ENCODE data around the gene C19orf25. TPM values are rescaled to one million over a fixed set of nuclear protein-coding genes. Genes with fewer than 3 reads are reported as not detected.

The C19orf25 gene
- polyA plus RNA-seq, 4 donors: 22.3 to 38.3 (median 25.8) TPM

DNA sequence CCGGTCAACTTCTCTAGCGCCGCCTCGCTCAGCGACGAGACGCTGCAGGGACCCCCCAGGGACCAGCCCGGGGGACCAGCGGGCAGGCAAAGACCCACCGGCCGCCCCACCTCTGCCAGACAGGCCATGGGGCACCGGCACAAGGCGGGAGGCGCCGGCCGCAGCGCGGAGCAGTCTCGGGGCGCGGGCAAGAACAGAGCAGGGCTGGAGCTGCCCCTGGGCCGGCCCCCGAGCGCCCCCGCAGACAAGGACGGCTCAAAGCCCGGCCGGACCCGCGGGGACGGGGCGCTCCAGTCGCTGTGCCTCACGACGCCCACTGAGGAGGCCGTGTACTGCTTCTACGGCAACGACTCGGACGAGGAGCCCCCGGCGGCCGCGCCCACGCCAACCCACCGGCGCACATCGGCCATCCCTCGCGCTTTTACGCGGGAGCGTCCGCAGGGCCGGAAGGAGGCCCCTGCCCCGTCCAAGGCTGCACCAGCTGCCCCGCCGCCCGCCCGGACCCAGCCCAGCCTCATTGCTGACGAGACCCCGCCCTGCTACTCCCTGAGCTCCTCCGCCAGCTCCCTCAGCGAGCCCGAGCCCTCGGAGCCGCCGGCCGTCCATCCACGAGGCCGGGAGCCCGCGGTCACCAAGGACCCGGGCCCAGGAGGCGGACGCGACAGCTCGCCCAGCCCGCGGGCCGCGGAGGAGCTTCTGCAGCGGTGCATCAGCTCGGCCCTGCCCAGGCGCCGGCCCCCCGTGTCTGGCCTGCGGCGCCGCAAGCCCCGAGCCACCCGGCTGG, 11.3 kb downstream of the C19orf25 start:
- no peak for DNase-seq (ENCODE audit: low read depth in 4 of 4, low spot score in 3 of 4)

- no peak for DNase-seq (ENCODE audit: low read depth in 4 of 4, low spot score in 3 of 4)
Observed at GRCh38 chr19:1467215-1467489, 11.9 kb downstream of the C19orf25 start.

GRCh38 chr19:1466461-1467214, 12.4 kb downstream of the C19orf25 start:
- DNase-seq (ENCODE audit: low read depth in 4 of 4, low spot score in 3 of 4): no peak

DNA sequence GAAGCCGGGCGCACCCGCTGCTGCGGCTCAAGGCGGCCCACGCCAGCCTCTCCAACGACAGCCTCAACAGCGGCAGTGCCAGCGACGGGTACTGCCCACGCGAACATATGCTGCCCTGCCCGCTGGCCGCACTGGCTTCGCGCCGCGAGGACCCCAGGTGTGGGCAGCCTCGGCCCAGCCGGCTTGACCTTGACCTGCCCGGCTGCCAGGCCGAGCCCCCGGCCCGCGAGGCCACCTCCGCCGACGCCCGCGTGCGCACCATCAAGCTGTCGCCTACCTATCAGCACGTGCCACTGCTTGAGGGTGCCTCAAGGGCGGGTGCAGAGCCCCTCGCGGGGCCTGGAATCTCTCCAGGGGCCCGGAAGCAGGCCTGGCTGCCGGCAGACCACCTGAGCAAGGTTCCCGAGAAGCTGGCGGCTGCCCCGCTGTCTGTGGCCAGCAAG, 13.0 kb downstream of the C19orf25 start:
- DNase-seq (ENCODE audit: low read depth in 4 of 4, low spot score in 3 of 4): no peak

DNA sequence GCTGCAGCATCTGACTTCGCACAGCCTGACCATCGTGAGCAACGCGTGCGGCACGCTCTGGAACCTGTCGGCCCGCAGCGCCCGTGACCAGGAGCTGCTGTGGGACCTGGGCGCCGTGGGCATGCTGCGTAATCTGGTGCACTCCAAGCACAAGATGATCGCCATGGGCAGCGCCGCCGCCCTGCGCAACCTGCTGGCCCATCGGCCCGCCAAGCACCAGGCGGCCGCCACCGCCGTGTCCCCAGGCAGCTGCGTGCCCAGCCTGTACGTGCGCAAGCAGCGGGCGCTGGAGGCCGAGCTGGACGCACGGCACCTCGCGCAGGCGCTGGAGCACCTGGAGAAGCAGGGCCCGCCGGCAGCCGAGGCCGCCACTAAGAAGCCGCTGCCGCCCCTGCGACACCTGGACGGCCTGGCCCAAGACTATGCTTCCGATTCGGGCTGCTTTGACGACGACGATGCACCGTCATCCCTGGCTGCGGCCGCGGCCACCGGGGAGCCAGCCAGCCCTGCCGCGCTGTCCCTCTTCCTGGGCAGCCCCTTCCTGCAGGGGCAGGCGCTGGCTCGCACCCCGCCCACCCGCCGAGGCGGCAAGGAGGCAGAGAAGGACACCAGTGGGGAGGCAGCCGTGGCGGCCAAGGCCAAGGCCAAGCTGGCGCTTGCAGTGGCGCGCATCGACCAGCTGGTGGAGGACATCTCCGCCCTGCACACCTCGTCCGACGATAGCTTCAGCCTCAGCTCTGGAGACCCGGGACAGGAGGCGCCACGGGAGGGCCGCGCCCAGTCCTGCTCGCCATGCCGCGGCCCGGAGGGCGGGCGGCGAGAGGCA, 13.6 kb downstream of the C19orf25 start:
- no peak for DNase-seq (ENCODE audit: low read depth in 4 of 4, low spot score in 3 of 4)

DNA sequence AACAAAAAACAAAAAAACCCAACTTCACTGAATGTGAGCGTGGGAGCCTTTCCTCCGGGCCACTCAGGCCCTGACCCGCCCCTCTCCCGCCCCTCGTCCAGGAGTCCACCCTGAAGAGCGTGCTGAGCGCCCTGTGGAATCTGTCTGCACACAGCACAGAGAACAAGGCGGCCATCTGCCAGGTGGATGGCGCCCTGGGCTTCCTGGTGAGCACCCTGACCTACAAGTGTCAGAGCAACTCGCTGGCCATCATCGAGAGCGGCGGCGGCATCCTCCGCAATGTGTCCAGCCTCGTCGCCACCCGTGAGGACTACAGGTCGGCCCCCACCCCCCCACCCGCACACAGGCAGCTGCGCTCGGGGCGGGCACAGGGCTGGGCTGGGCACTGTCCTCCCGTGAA, 17.2 kb downstream of the C19orf25 start:
- DNase-seq (ENCODE audit: low read depth in 4 of 4, low spot score in 3 of 4): no peak

DNA sequence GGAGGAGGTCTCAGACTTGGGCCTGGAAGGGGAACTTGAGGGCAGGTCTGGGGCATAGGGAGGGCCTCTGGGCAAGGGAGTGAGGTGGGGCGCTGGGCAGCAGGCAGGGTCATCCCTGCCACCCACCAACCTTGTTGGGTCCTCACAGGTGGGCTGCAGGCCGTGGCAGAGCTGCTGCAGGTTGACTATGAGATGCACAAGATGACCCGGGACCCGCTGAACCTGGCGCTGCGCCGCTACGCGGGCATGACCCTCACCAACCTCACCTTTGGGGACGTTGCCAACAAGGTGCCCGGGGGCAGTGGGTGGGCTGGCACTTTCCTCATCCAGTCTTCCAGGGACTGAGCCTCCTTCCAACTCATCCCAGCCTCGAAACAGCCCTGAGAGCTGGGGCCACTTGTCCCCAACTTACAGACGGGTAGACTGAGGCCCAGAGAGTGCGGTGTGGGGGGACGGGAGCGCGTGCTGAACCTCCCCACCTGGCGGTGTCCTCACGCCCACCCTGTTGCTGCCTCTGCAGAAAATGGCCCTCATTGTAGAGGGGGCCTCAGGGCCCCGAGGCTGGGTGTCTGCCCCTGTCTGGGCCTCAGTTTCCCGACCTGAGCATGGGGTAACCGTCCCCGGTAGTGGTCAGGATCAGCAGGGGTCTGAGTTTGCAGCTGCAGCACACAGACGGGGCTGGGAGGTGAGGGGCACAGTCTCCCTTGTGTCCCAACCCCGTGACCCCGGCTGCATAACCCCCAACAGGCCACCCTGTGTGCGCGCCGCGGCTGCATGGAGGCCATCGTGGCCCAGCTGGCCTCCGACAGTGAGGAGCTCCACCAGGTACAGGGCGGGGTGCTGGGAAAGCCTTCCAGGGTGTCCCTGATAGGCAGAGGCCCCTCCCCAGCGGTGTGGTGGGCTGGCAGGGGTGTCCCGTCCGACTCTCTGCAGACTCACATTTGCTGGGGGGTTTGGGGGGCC, 18.7 kb downstream of the C19orf25 start:
- no peak for DNase-seq (ENCODE audit: low read depth in 4 of 4, low spot score in 3 of 4)

DNA sequence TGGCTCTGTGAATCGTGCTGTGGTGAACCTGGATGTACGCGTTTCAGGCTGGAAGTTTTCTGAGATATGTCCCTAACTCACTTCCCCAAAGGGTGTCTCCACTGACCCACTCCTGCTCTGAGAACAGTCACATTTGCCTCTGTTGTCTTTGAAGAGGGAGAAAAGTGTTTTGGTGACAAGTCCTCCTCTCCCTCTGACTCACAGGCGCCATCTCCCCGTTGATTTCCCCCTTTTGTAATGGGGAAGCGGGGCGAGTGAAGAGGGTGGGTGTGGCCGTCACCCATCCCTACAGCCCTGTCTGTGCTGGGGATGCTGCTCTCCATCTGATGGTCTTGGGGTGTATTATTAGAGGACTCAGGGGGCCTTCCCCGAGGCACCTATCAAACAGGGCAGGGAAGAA, 19.5 kb downstream of the C19orf25 start:
- no peak for DNase-seq (ENCODE audit: low read depth in 4 of 4, low spot score in 3 of 4)

- no peak for DNase-seq (ENCODE audit: low read depth in 4 of 4, low spot score in 3 of 4)
Observed at GRCh38 chr19:1457892-1458291, 21.1 kb downstream of the C19orf25 start.

GRCh38 chr19:1457031-1457739, 21.8 kb downstream of the C19orf25 start:
- DNase-seq (ENCODE audit: low read depth in 4 of 4, low spot score in 3 of 4): no peak

DNA sequence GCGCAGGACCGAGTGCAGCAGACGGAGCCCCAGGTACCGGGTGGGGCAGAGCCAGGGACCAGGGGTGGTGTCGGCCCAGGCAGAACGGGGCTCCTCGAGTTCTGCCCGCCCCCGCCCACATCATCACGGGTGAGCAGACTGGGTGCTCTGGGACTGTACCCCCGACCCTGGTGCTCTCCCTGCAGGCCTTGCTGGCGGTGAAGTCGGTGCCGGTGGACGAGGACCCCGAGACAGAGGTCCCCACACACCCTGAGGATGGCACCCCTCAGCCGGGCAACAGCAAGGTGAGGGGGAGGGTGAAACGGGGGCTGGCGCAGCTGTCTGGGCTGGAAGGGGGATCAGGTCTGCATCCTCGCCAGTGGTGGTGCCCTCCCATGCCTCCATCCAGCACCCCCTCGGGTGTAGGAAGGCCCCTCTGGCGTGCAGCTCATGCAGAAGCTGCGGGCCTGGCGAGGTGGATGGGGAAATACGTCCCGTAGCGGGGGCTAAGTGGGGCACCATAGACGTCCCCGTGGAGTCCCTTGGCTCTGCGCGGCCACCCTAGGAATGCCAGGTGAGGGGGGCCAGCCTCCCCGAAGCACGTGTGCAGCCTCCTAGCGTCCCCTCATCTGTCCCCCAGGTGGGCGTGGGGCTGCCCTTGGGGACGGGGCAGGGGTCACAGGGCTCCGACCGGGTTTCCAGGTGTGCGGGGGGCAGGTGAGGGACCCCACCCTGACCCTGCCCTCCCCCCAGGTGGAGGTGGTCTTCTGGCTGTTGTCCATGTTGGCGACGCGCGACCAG, 22.7 kb downstream of the C19orf25 start:
- no peak for DNase-seq (ENCODE audit: low read depth in 4 of 4, low spot score in 3 of 4)

- no peak for DNase-seq (ENCODE audit: low read depth in 4 of 4, low spot score in 3 of 4)
Observed at GRCh38 chr19:1455336-1456120, 23.5 kb downstream of the C19orf25 start.

DNA sequence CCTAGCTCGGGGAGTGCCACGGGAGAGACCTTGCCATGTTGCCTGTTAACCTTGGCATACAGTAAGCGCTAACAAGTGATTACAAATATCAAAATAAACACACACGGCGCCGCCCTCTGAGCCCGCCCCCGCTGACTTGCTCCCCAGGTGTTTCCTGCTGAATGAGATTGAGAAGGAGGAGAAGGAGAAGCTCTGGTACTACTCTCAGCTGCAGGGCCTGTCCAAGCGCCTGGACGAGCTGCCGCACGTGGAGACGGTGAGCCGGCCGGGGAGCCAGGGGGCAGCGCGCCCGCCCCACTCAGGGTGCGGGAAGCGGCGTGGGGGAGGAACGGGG, 24.0 kb downstream of the C19orf25 start:
- DNase-seq (ENCODE audit: low read depth in 4 of 4, low spot score in 3 of 4): no peak

- DNase-seq (ENCODE audit: low read depth in 4 of 4, low spot score in 3 of 4): no peak
Observed at GRCh38 chr19:1453525-1454364, 25.3 kb downstream of the C19orf25 start.

DNA sequence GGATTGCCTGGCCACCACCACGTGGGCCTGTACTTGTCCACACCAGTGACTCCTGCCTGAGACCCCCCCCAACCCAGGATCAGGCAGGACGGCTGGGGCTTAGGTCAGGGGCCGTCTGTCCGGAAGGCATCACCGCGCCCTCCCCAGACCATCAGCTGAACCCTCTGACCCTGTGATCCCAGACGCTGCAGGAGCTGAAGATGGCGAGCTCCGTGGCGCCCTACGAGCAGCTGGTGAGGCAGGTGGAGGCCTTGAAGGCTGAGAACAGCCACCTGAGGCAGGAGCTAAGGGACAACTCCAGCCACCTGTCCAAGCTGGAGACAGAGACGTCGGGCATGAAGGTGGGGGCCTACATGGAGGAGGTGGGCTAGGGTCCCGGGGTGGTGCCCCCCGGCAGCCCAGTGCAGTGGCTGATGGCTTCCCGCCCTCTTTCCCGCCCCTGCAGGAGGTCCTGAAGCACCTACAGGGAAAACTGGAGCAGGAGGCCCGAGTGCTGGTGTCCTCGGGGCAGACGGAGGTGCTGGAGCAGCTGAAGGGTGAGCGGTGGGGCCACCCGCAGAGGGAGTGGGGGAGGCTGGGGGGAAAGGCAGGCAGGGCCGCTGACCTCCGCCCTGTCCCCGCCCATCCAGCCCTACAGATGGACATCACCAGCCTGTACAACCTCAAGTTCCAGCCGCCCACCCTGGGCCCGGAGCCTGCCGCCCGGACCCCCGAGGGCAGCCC, 26.1 kb downstream of the C19orf25 start:
- no peak for DNase-seq (ENCODE audit: low read depth in 4 of 4, low spot score in 3 of 4)

DNA sequence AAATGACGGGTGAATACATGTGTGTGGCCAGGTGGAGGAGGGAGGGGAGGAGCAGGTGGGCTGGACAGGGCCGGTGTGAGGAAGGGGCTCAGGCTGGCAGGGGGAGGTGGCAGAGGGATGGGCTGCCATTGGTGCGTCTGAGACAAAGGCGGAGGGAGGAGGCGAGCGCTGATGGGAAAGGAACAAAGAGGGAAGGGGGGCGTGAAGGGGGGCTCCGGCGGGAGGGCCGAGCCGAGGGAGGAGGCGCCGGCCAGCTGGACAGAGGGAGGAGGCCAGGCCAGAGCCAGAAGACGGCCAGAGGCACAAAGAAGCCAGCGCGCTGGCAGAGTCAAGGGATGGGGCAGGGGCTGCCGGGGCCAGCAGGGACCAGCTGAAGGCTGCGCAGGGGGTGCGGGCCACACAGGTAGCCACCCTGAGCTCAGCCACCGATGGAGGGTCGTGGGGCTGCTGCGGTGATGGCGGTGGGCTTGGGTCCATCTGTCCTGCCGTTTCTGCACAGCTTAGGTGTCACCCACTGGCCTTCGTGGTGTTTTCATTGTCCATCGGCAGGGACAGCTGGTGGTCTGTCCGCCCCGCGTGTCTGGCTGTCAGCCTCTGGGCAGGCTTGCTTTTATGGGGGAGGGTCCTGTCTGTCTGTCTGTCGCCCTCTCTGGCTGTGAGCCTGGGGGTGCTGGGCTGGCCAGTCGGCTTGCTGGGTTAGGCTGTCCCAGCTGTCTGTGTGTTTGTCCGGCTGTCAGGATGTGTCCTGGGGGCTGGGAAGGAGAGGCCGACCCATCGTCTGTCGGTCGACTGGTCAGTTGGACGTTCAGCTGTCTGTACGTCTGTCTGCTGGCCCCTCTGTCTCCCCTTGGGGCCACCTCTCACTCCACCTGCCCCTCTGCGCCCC, 26.9 kb downstream of the C19orf25 start:
- no peak for DNase-seq (ENCODE audit: low read depth in 4 of 4, low spot score in 3 of 4)

Measured in right renal pelvis (tissue), 4 donors.